ENCODE measurements around the gene YY1AP1.
A peak's percentile ranks its signal among the peaks of the same experiment; 100 is the strongest.
"Not testable (repeated sequence)": the region's sequence is repeated elsewhere in the genome, so short reads cannot be mapped to it uniquely, and the experiment has no call there.

YY1AP1 gene

GRCh38 chr1:155643230-155643629, 45.3 kb downstream of the YY1AP1 start:
- no peak for DNase-seq

DNA sequence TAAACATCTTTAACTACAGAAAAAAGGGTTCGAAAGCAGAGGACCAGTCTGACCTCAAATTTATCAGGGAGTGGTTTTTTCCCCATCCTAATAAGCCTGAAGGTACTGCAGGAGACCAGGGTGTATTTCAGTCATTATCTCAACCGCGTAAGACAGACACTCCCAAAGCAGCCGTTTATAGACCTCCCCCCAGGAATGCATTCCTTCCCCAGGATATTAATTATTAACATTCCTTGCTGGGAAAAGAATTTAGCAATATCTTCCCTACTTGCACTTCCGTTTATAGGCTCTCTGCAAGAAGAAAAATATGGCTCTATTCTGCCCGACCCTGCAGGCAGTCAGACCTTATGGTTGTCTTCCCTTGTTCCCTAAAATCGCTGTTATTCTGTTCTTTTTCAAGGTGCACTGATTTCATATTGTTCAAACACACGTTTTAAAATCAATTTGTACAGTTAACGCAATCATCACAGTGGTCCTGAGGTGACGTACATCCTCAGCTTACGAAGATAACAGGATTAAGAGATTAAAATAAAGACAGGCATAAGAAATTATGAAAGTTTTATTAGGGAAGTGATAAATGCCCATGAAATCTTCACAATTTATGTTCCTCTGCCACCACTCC, 45.9 kb downstream of the YY1AP1 start:
- DNase-seq, result not testable (repeated sequence)

DNA sequence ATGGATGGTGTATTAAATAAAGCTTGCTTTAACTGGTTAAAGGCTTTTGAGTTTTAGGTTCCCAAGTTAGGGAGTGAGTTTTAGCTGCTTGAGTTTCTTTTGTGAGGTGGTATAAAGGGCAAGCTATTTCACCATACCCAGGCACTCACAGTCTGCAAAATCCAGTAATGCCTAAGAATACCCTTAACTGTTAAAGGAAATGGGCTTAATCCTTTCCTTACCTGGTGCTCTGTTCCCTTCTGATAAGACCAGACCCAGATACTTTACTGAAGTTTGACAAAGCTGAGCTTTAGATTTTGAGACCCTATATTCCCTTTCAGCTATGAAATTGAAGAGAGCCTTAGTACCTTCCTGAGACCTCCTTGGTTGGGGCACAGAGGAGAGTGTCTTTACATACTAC, 48.2 kb downstream of the YY1AP1 start:
- DNase-seq, result no peak

GRCh38 chr1:155636397-155637153, 52.0 kb downstream of the YY1AP1 start:
- no peak for DNase-seq

- not testable (repeated sequence) for DNase-seq
Measured at GRCh38 chr1:155626428-155626827, 62.1 kb downstream of the YY1AP1 start.

- no peak for DNase-seq
Measured at GRCh38 chr1:155623357-155623756, 65.2 kb downstream of the YY1AP1 start.

DNA sequence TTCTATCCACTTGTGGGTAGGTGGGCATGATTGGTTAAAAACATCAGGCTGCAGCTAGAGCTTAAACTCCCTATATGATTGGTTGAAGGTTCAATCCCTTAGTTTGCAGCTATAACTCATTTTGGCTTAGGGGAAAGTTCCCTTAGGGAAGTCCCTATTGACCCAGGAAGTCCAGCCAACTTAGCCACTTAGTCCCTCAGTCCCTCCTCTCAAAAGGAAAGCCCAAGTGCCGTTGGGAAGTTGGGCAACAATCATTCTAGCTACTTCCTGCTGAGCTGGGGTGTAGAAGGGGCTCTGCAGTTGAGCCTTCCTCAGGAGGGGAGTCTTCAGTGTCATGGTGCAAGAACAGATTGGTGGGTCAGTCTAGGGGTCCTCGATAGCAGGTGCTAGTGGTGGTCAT, 66.4 kb downstream of the YY1AP1 start:
- DNase-seq, result no peak

DNA sequence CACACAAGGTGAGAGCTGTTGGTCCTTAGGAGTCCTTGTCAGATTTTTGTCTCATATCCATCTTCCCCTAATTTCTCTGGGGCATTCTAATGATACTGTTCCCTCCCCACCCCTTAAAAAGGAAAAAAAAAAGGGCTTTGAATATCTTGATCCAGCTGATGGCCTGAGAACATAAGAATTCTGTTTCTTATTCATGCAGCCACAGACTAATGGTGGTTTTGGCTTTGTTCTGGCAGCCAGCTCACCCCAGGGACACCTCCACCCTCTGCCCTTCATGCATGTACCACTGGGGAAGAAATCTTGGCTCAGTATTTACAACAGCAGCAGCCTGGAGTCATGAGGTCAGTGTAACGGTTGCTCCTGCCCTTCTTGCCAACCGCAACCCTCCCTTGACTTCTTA, 75.3 kb downstream of the YY1AP1 start:
- not testable (repeated sequence) for DNase-seq

DNA sequence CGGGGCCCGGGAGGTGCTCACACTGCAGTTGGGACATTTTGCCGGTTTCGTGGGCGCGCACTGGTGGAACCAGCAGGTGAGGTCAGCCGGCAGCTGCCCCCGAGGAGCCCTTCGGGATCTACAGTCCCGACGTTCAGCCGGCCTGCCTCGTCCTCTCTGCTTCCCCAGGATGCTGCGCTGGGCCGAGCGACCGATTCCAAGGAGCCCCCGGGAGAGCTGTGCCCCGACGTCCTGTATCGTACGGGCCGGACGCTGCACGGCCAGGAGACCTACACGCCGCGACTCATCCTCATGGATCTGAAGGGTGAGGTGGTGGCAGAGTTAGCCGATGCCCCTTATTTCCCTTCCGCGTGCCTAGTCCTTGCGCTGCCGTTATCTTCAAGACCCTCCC, 78.3 kb downstream of the YY1AP1 start:
- DNase-seq, result not testable (repeated sequence)

GRCh38 chr1:155609515-155610256, 78.9 kb downstream of the YY1AP1 start, which contains the start of gene MSTO1:
Gene MSTO1 (plus strand): TSS chr1:155610218. CDS start chr1:155610249, 31 bp downstream.
- DNase-seq, result peak; percentile 93
